A204.1 (cell line): Measurements from ENCODE around the gene TRIM61.
A peak's percentile ranks its signal among the peaks of the same experiment; 100 is the strongest.
"Not testable (repeated sequence)": the region's sequence is repeated elsewhere in the genome, so short reads cannot be mapped to it uniquely, and the experiment has no call there.

Experiments used
- FAIRE-seq: peaks from 2 replicates; lab custom pipeline; 2012; peaks lifted over from hg19 to GRCh38; lab: Jason Lieb, UNC

The TRIM61 gene

GRCh38 chr4:164956766-164957643, 20.5 kb downstream of the TRIM61 start:
- FAIRE-seq, result peak; percentile 35

GRCh38 chr4:164955107-164955805, 22.2 kb downstream of the TRIM61 start:
- FAIRE-seq, result no peak

- FAIRE-seq, result no peak
Measured at GRCh38 chr4:164952551-164952950, 24.9 kb downstream of the TRIM61 start.

- FAIRE-seq, result no peak
Measured at GRCh38 chr4:164949448-164950143, 27.9 kb downstream of the TRIM61 start.

- FAIRE-seq, result no peak
Measured at GRCh38 chr4:164948975-164949374, 28.5 kb downstream of the TRIM61 start.

- not testable (repeated sequence) for FAIRE-seq
Measured at GRCh38 chr4:164948006-164948405, 29.5 kb downstream of the TRIM61 start.

- no peak for FAIRE-seq
Measured at GRCh38 chr4:164946810-164947209, 30.6 kb downstream of the TRIM61 start.

- no peak for FAIRE-seq
Measured at GRCh38 chr4:164945146-164945545, 32.3 kb downstream of the TRIM61 start.

GRCh38 chr4:164943192-164943591, 34.3 kb downstream of the TRIM61 start:
- no peak for FAIRE-seq

GRCh38 chr4:164937576-164938270, 39.7 kb downstream of the TRIM61 start:
- no peak for FAIRE-seq

GRCh38 chr4:164935865-164936606, 41.4 kb downstream of the TRIM61 start:
- FAIRE-seq, result not testable (repeated sequence)

GRCh38 chr4:164935363-164935762, 42.1 kb downstream of the TRIM61 start:
- FAIRE-seq, result no peak

GRCh38 chr4:164933244-164933643, 44.2 kb downstream of the TRIM61 start:
- no peak for FAIRE-seq

- FAIRE-seq, result no peak
Measured at GRCh38 chr4:164931551-164932324, 45.7 kb downstream of the TRIM61 start.

GRCh38 chr4:164930647-164931046, 46.8 kb downstream of the TRIM61 start:
- no peak for FAIRE-seq

- FAIRE-seq, result not testable (repeated sequence)
Measured at GRCh38 chr4:164927101-164927500, 50.4 kb downstream of the TRIM61 start.

- no peak for FAIRE-seq
Measured at GRCh38 chr4:164926301-164926700, 51.2 kb downstream of the TRIM61 start.

- FAIRE-seq, result no peak
Measured at GRCh38 chr4:164924670-164925238, 52.7 kb downstream of the TRIM61 start.

GRCh38 chr4:164918956-164919355, 58.5 kb downstream of the TRIM61 start:
- no peak for FAIRE-seq
